ENCODE results near the gene ACP7.

DNA sequence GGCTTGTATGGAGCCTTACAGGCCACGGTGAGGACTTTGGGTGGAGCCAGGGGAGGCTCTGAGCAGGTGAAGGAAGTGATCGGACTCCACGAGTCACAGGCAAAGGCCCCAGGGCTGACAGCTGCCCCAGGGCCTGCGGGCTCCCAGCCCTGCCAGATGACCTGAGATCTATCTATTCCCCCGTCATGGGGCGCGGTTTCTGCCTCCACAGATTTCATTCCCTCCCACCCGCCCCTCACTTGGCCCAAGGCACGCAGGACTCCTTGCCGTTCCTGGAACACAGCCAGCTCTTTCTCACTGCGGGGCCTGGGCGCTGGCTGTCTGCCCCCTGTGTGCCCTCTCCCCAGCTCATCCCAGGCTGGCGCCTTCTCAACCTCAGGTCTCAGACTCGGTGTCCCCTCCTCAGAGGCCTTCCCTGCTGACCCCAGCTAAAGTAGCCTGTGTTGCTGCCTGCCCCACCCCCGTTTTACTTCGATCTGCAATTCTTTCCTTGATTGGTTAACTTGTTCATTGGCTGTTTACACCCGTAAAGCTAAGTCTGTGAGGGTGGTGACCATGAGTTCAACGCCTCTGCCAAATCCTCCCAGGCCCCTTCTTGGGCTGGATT is 27.5 kb downstream of the ACP7 start:
- TF ChIP-seq POLR2A (IDR thresholded peaks at IDR 0.05) = no peak
- TF ChIP-seq, protein P1, sequence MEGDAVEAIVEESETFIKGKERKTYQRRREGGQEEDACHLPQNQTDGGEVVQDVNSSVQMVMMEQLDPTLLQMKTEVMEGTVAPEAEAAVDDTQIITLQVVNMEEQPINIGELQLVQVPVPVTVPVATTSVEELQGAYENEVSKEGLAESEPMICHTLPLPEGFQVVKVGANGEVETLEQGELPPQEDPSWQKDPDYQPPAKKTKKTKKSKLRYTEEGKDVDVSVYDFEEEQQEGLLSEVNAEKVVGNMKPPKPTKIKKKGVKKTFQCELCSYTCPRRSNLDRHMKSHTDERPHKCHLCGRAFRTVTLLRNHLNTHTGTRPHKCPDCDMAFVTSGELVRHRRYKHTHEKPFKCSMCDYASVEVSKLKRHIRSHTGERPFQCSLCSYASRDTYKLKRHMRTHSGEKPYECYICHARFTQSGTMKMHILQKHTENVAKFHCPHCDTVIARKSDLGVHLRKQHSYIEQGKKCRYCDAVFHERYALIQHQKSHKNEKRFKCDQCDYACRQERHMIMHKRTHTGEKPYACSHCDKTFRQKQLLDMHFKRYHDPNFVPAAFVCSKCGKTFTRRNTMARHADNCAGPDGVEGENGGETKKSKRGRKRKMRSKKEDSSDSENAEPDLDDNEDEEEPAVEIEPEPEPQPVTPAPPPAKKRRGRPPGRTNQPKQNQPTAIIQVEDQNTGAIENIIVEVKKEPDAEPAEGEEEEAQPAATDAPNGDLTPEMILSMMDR (IDR thresholded peaks at IDR 0.05) = no peak
